GM23338 (cell line): ENCODE results near the gene CACNA1H.

Experiments used
- ETS1 ChIP-seq: IDR thresholded peaks from 2 replicates; pipeline ENCODE4 v1.6.1; 2016; ENCODE audit warnings: antibody characterized with exemption
- EZH2 ChIP-seq: fragments of 200-600 bp; sonication (generic); IDR thresholded peaks from one replicate; pipeline ENCODE4 v1.8.0; 2017; ENCODE audit warnings: antibody characterized with exemption, mild to moderate bottlenecking, low read depth; ENCODE audit not compliant: unreplicated experiment
- EZH2phosphoT487 ChIP-seq: fragments of 200-600 bp; sonication (generic); IDR thresholded peaks from one replicate; pipeline ENCODE4 v1.8.1; 2018; ENCODE audit warnings: antibody characterized with exemption; ENCODE audit not compliant: unreplicated experiment
- JUNB ChIP-seq: IDR thresholded peaks from one replicate; pipeline ENCODE4 v1.6.1; 2016; ENCODE audit warnings: antibody characterized with exemption; ENCODE audit not compliant: unreplicated experiment
- POLR2AphosphoS5 ChIP-seq: IDR thresholded peaks from 2 replicates; pipeline ENCODE4 v1.6.1; 2016; ENCODE audit warnings: antibody characterized with exemption, low read depth
- TF ChIP-seq, protein P1 (sequence below), 2 experiments: fragments of 200-600 bp in 1 of 2; sonication (generic) in 1 of 2; conservative IDR thresholded peaks; 2 replicates each; pipeline versions ENCODE4 v1.5.1 to v1.6.1; 2016 to 2017; ENCODE audit warnings: antibody characterized with exemption in 2 of 2, low read depth in 2 of 2, mild to moderate bottlenecking in 2 of 2, moderate library complexity in 1 of 2
- TF ChIP-seq, protein P2 (sequence below): IDR thresholded peaks from one replicate; pipeline ENCODE4 v1.6.1; 2018; ENCODE audit warnings: antibody characterized with exemption; ENCODE audit not compliant: unreplicated experiment

- TF ChIP-seq, protein P1, sequence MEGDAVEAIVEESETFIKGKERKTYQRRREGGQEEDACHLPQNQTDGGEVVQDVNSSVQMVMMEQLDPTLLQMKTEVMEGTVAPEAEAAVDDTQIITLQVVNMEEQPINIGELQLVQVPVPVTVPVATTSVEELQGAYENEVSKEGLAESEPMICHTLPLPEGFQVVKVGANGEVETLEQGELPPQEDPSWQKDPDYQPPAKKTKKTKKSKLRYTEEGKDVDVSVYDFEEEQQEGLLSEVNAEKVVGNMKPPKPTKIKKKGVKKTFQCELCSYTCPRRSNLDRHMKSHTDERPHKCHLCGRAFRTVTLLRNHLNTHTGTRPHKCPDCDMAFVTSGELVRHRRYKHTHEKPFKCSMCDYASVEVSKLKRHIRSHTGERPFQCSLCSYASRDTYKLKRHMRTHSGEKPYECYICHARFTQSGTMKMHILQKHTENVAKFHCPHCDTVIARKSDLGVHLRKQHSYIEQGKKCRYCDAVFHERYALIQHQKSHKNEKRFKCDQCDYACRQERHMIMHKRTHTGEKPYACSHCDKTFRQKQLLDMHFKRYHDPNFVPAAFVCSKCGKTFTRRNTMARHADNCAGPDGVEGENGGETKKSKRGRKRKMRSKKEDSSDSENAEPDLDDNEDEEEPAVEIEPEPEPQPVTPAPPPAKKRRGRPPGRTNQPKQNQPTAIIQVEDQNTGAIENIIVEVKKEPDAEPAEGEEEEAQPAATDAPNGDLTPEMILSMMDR (conservative IDR thresholded peaks at IDR 0.05; ENCODE audit: low read depth in 2 of 2) = no peak
- TF ChIP-seq POLR2AphosphoS5 = no peak
- no peak for TF ChIP-seq ETS1
- no peak for TF ChIP-seq EZH2
- TF ChIP-seq JUNB = no peak
- TF ChIP-seq, protein P2, sequence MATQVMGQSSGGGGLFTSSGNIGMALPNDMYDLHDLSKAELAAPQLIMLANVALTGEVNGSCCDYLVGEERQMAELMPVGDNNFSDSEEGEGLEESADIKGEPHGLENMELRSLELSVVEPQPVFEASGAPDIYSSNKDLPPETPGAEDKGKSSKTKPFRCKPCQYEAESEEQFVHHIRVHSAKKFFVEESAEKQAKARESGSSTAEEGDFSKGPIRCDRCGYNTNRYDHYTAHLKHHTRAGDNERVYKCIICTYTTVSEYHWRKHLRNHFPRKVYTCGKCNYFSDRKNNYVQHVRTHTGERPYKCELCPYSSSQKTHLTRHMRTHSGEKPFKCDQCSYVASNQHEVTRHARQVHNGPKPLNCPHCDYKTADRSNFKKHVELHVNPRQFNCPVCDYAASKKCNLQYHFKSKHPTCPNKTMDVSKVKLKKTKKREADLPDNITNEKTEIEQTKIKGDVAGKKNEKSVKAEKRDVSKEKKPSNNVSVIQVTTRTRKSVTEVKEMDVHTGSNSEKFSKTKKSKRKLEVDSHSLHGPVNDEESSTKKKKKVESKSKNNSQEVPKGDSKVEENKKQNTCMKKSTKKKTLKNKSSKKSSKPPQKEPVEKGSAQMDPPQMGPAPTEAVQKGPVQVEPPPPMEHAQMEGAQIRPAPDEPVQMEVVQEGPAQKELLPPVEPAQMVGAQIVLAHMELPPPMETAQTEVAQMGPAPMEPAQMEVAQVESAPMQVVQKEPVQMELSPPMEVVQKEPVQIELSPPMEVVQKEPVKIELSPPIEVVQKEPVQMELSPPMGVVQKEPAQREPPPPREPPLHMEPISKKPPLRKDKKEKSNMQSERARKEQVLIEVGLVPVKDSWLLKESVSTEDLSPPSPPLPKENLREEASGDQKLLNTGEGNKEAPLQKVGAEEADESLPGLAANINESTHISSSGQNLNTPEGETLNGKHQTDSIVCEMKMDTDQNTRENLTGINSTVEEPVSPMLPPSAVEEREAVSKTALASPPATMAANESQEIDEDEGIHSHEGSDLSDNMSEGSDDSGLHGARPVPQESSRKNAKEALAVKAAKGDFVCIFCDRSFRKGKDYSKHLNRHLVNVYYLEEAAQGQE = no peak
- no peak for TF ChIP-seq EZH2phosphoT487
Observed at GRCh38 chr16:1213796-1214372, 61.0 kb downstream of the CACNA1H start.
